Activated naive CD4-positive, alpha-beta T cell (primary cell): ENCODE measurements around the gene NDFIP2.
A peak's percentile ranks its signal among the peaks of the same experiment; 100 is the strongest.

Source experiments
- DNase-seq, 4 experiments: peaks; one replicate each; lab custom pipeline; 2025; lab: John Stamatoyannopoulos, UW

The NDFIP2 gene, protein sequence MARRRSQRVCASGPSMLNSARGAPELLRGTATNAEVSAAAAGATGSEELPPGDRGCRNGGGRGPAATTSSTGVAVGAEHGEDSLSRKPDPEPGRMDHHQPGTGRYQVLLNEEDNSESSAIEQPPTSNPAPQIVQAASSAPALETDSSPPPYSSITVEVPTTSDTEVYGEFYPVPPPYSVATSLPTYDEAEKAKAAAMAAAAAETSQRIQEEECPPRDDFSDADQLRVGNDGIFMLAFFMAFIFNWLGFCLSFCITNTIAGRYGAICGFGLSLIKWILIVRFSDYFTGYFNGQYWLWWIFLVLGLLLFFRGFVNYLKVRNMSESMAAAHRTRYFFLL

GRCh38 chr13:79480954-79481684, at the start of gene NDFIP2:
NDFIP2 (plus strand) TSS chr13:79481155; CDS start chr13:79481204, 49 bp downstream.
- DNase-seq = peak; percentile 62 to 71 (median 67)

DNA sequence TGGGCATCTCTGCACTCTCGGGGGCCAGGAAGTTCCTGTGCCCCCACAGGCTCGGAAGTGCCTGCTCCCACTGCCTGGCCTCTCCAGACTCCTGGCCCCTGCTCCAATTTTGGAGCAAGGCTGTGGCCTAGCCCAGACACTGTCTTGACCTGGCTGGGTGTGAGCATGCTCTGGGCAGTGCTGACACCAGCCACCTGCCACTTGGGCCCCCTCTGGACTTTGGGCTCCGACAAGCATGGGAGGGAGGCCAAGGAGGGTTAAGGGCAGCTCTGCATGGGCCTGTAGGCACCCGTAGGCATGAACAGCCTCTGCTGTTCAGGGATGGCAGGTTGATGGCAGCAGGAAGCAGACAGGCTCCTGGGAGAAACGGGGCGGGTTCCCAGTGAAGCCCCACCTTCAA, 48.9 kb upstream of the NDFIP2 start:
- no peak for DNase-seq

- no peak for DNase-seq
Observed at GRCh38 chr13:79432992-79433391, 48.0 kb upstream of the NDFIP2 start.

- DNase-seq = no peak
Observed at GRCh38 chr13:79434556-79434955, 46.4 kb upstream of the NDFIP2 start.

DNA sequence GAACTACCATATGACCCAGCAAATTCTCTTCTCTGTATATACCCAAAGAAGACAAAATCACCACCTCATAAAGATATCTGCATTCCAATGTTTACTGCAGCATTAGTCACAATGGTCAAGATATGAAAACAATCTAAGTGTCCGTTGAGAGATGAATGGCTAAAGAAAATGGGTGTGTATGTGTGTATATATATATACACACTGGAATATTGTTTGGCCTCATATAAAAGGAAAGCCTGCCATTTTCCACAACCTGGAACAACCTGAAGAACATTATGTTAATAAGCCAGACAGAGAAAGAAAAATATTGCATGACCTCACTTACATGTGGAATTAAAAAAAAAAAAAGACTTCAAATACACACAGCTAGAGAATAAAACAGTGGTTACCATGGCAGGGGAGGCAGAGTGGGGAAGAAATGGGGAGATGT, 45.4 kb upstream of the NDFIP2 start:
- no peak for DNase-seq

GRCh38 chr13:79439275-79439674, 41.7 kb upstream of the NDFIP2 start:
- DNase-seq = no peak

DNA sequence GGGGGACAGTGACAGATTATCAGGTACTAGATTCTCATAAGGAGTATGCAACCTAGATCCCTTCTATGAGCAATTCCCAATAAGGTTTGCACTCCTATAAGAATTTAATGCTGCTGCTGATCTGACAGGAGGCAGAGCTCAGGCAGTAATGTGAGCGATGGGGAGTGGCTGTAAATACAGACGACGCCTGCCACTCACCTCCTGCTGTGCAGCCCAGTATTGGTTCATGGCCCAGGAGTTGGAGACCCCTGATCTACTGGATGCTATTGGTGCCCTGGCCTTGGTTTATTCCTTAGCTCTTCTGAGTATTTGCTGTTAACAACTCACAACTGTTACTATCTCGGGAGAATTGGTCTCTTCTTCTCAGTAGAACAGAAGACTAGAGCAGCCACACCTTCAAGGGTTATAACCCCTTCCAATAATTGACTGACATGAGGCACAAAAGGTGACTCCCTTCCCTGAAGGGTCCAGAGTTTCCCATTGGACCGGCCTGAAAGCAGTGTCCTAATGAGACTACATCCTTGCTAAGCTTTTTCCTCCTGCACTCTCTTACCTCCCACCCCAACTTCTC, 39.9 kb upstream of the NDFIP2 start:
- no peak for DNase-seq

GRCh38 chr13:79442221-79442620, 38.7 kb upstream of the NDFIP2 start:
- DNase-seq = no peak

DNA sequence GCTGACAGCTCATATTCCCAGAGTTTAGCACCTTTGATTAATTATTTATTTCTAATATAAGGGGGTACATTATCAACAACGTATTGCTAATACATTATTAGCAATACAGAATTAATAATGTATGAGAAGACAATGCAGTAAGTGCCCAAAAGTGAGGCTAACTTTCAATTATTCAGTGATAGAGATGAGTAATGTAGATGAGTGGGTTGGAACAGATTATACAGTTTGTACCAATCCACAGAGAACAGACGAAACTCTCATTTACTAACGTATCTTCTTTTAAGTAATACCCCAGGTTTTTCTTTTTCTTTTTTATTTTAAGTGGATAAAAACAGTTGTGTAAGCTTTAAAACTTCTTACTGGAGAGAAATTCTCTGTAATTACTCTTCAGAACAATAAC, 38.2 kb upstream of the NDFIP2 start:
- no peak for DNase-seq

GRCh38 chr13:79445968-79446645, 34.8 kb upstream of the NDFIP2 start:
- DNase-seq = no peak

GRCh38 chr13:79447141-79447540, 33.8 kb upstream of the NDFIP2 start:
- no peak for DNase-seq

DNA sequence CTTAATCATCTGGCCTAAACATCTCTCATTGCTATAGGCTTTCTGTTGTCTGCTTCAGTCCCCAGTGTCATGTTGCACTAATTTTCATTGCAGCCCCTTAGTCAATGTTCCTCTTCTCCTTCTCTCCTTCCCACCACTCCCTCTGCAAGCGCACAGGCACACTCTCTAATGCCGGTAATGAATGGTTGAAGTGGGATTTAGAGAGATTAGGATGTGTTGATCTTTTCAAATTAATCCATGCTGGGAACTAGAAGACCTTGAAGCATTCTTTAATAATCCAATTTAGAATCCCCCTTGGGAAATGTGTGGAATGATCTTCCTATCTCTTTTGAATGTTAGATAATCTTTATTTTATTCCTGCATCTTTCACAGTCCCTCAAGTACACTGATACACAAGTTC, 33.2 kb upstream of the NDFIP2 start:
- no peak for DNase-seq

DNA sequence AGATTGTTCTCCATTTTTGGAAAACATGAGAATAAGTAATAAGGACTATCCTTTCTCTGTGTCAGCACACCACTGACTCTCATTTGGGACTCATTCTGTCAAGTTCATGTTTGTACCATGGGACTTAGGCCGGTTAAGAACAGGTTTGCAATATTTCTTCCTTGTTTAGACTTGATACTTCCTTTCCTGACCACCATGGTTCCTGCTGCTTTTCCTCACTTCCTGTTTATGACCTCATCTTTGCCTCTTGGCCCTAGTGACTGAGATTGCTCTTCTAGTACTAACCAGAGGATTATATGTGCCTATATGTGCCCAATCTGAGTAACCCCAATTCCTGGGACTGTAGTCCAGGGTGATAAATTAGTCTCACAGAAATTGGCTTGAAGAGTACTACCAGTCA, 32.5 kb upstream of the NDFIP2 start:
- no peak for DNase-seq

GRCh38 chr13:79450110-79450509, 30.8 kb upstream of the NDFIP2 start:
- DNase-seq = no peak

- DNase-seq = peak; percentile 41 to 68 (median 50)
Observed at GRCh38 chr13:79451500-79451962, 29.4 kb upstream of the NDFIP2 start.

- DNase-seq = no peak
Observed at GRCh38 chr13:79452239-79452913, 28.6 kb upstream of the NDFIP2 start.

- no peak for DNase-seq
Observed at GRCh38 chr13:79455331-79455730, 25.6 kb upstream of the NDFIP2 start.

DNA sequence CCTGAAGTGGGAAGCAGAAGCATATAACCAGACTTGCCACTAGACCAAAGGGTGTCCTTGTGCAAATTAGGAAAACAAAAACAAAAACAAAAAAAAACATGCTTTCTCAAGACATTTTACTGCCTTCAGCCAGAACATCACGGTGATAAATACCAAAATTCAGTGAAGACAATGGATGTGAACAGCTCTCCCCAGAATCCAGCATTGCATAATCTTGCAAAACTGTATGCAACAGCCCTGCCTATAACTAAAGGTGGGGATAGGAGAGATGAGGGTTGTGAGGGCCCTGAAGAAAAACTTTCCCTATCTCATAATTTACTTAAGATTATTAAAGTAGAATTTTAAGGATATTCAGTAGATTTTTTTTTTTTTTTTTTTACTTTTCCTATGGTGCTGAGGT, 24.9 kb upstream of the NDFIP2 start:
- DNase-seq = no peak

- no peak for DNase-seq
Observed at GRCh38 chr13:79456656-79457365, 24.1 kb upstream of the NDFIP2 start.

DNA sequence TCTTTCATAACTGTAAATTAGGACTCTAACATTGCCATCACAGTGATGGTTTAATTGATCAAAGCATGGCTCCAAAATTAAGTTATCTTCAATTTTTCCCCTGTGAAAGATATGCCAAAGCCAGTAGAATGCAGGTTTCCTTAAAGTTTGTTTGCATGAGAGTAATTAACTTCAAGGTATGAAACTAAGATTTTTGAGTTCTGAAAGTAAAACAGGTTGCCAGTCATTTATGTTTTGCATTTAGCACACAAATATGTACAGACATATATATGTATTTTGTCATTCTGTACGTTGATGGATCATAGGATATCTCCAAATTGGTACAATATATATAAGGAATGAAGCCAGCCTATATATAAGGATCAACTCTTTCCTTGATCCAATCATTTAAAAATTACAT, 23.6 kb upstream of the NDFIP2 start:
- DNase-seq = no peak

- DNase-seq = no peak
Observed at GRCh38 chr13:79457948-79458347, 23.0 kb upstream of the NDFIP2 start.
